ENCODE results near the gene EED. TPM values are rescaled to one million over a fixed set of nuclear protein-coding genes. Genes with fewer than 3 reads are reported as not detected.
"Not testable (repeated sequence)": the region's sequence is repeated elsewhere in the genome, so short reads cannot be mapped to it uniquely, and the experiment has no call there.

EED gene
- total RNA-seq, 2 experiments from 2014 or later: 44.8 to 48.3 TPM

DNA sequence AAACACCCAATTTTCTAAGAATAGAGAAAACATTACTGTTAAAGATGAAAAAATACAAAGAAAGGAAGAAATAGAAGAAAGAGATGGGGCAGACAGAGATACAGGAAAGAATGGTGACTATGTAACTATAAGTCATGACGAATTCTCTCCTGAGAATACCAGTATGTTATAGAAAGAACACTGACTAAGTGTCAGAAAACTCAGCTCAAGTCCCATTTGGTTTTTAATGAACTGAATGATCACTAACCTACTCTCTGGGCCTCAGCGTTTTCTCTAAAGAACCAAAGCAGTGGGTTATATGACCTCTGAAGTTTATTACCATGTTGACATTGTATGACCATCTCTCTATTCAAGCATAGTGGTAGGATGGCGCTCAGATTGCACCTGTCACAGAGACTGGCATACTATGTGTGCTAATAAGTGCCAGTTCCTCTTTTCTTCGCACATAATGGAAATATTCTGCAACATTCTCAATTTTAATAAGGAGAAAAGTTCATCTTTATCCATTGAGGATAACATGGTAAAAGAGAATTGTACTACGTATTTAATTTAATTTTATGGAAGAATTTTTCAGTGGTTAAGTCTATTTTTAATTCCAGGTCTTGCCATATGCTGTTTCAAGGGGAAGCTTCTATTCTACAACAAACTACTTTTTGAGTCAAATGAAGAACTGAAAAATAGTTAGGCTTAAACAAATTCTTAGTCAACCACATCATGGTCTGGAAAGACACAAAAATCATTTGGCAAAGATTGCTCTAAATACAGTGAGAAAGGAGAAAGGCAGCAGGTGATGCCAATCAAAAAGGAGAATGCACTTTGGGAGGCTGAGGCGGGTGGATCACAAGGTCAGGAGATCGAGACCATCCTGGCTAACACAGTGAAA lies 25.0 kb upstream of the EED start:
- ChIA-PET POLR2A (interaction anchor here (0.7 kb wide), 1 partner anchor 10 kb away, joined by 3 read pairs; no protein-coding TSS in a partner anchor), CTCF (interaction anchor here (0.7 to 3.0 kb wide), 19 partner anchors 9 to 395 kb away, joined by 3 to 31 read pairs (median 5); partner anchors contain the start of gene HIKESHI)
- Mint-ChIP-seq H3K27me3 (ENCODE audit: low read depth) (peaks cover 4% of the 10 kb centered on the region), H3K27ac (no peak overlapping the region), H3K4me3 (no peak overlapping the region), H3K4me1 (ENCODE audit: low read depth) (peaks cover 23% of the 10 kb centered on the region), H3K9me3 (ENCODE audit: insufficient read depth) (peaks cover 8% of the 10 kb centered on the region), H3K36me3 (ENCODE audit: low read depth) (peaks cover 3% of the 10 kb centered on the region)
- DNase-seq (no peak), ATAC-seq (no peak)

- ATAC-seq (no peak), DNase-seq (no peak)
- H3K36me3 Mint-ChIP-seq (ENCODE audit: low read depth): peaks cover 3% of the 10 kb centered on the region
- H3K9me3 Mint-ChIP-seq (ENCODE audit: insufficient read depth): peaks cover 9% of the 10 kb centered on the region
- CTCF ChIA-PET: interaction anchor here (0.9 to 3.2 kb wide), 6 partner anchors 13 to 179 kb away, joined by 3 to 19 read pairs (median 4); no protein-coding TSS in a partner anchor
- H3K4me1 Mint-ChIP-seq (ENCODE audit: low read depth): peaks cover 12% of the 10 kb centered on the region
- no peak overlapping the region for H3K4me3 Mint-ChIP-seq
- POLR2A ChIA-PET: no interaction called here
- H3K27ac Mint-ChIP-seq: no peak overlapping the region
- peaks cover 4% of the 10 kb centered on the region for H3K27me3 Mint-ChIP-seq (ENCODE audit: low read depth)
Observed at GRCh38 chr11:86220653-86221052, 23.9 kb upstream of the EED start.

- Mint-ChIP-seq H3K9me3 (ENCODE audit: insufficient read depth) (peaks cover 9% of the 10 kb centered on the region), H3K4me1 (ENCODE audit: low read depth) (peaks cover 11% of the 10 kb centered on the region), H3K4me3 (no peak overlapping the region), H3K36me3 (ENCODE audit: low read depth) (peaks cover 3% of the 10 kb centered on the region), H3K27me3 (ENCODE audit: low read depth) (peaks cover 4% of the 10 kb centered on the region), H3K27ac (no peak overlapping the region)
- ATAC-seq (no peak), DNase-seq (no peak)
- ChIA-PET CTCF (interaction anchor here (1.0 to 3.2 kb wide), 6 partner anchors 15 to 180 kb away, joined by 3 to 19 read pairs (median 6); no protein-coding TSS in a partner anchor), POLR2A (no interaction called here)
Observed at GRCh38 chr11:86222081-86222480, 22.5 kb upstream of the EED start.

GRCh38 chr11:86224575-86224974 lies 20.0 kb upstream of the EED start:
- H3K36me3 Mint-ChIP-seq (ENCODE audit: low read depth): not testable (repeated sequence)

GRCh38 chr11:86225344-86225743 lies 19.2 kb upstream of the EED start:
- H3K27me3 Mint-ChIP-seq (ENCODE audit: low read depth); H3K4me3 Mint-ChIP-seq; H3K36me3 Mint-ChIP-seq (ENCODE audit: low read depth); DNase-seq; H3K27ac Mint-ChIP-seq; H3K9me3 Mint-ChIP-seq (ENCODE audit: insufficient read depth); ATAC-seq; POLR2A ChIA-PET: not testable (repeated sequence)
- peaks cover 12% of the 10 kb centered on the region for H3K4me1 Mint-ChIP-seq (ENCODE audit: low read depth)
- CTCF ChIA-PET: interaction anchor here (1.3 to 1.6 kb wide), 2 partner anchors 158 to 177 kb away, joined by 3 read pairs; no protein-coding TSS in a partner anchor

More at GRCh38 chr11:86224575-86224974, 20.0 kb upstream of the EED start:
- POLR2A ChIA-PET; DNase-seq; H3K27ac Mint-ChIP-seq; H3K4me3 Mint-ChIP-seq; H3K27me3 Mint-ChIP-seq (ENCODE audit: low read depth); ATAC-seq; H3K4me1 Mint-ChIP-seq (ENCODE audit: low read depth); H3K9me3 Mint-ChIP-seq (ENCODE audit: insufficient read depth): not testable (repeated sequence)
- CTCF ChIA-PET: interaction anchor here (1.3 to 1.9 kb wide), 3 partner anchors 10 to 176 kb away, joined by 3 to 4 read pairs (median 3); no protein-coding TSS in a partner anchor

GRCh38 chr11:86228269-86229038 lies 16.1 kb upstream of the EED start:
- Mint-ChIP-seq H3K4me3 (no peak overlapping the region), H3K4me1 (ENCODE audit: low read depth) (peaks cover 13% of the 10 kb centered on the region), H3K9me3 (ENCODE audit: insufficient read depth) (peaks cover 4% of the 10 kb centered on the region), H3K36me3 (ENCODE audit: low read depth) (peaks cover 3% of the 10 kb centered on the region), H3K27ac (no peak overlapping the region), H3K27me3 (ENCODE audit: low read depth) (no peaks in the 10 kb centered on the region)
- POLR2A ChIA-PET: interaction anchor here (1.1 kb wide), 1 partner anchor 9 kb away, joined by 3 read pairs; no protein-coding TSS in a partner anchor
- ATAC-seq (no peak), DNase-seq (no peak)
- CTCF ChIA-PET: interaction anchor here (0.9 to 2.8 kb wide), 3 partner anchors 10 to 187 kb away, joined by 3 to 10 read pairs (median 8); no protein-coding TSS in a partner anchor

DNA sequence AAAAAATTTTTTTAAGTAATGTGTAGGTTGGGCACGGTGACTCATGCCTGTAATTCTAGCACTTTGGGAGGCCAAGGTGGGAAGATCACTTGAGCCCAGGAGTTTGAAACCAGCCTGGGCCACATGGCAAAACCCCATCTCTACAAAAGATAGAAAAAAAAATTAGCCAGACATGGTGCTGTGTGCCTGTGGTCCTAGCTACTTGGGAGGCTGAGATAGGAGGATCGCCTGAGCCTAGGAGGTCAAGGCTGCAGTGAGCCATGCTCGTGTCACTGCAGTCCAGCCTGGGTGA lies 15.6 kb upstream of the EED start:
- H3K4me1 Mint-ChIP-seq (ENCODE audit: low read depth): peaks cover 13% of the 10 kb centered on the region
- not testable (repeated sequence) for H3K4me3 Mint-ChIP-seq; H3K9me3 Mint-ChIP-seq (ENCODE audit: insufficient read depth); H3K27me3 Mint-ChIP-seq (ENCODE audit: low read depth); ATAC-seq; H3K27ac Mint-ChIP-seq; H3K36me3 Mint-ChIP-seq (ENCODE audit: low read depth); DNase-seq
- ChIA-PET CTCF (interaction anchor here (0.6 to 3.3 kb wide), 5 partner anchors 11 to 187 kb away, joined by 3 to 14 read pairs (median 8); partner anchors contain the start of gene EED), POLR2A (interaction anchor here (1.1 kb wide), 1 partner anchor 9 kb away, joined by 3 read pairs; no protein-coding TSS in a partner anchor)

- peaks cover 13% of the 10 kb centered on the region for H3K4me1 Mint-ChIP-seq (ENCODE audit: low read depth)
- no peaks in the 10 kb centered on the region for H3K9me3 Mint-ChIP-seq (ENCODE audit: insufficient read depth)
- no peak overlapping the region for H3K4me3 Mint-ChIP-seq
- H3K27me3 Mint-ChIP-seq (ENCODE audit: low read depth): no peaks in the 10 kb centered on the region
- no peak for DNase-seq
- H3K36me3 Mint-ChIP-seq (ENCODE audit: low read depth): no peaks in the 10 kb centered on the region
- ChIA-PET POLR2A (interaction anchor here (0.6 kb wide), 1 partner anchor 181 kb away, joined by 3 read pairs; no protein-coding TSS in a partner anchor), CTCF (interaction anchor here (1.2 to 3.3 kb wide), 6 partner anchors 12 to 189 kb away, joined by 3 to 14 read pairs (median 6); partner anchors contain the start of gene EED)
- no peak overlapping the region for H3K27ac Mint-ChIP-seq
- no peak for ATAC-seq
Observed at GRCh38 chr11:86230179-86230804, 14.3 kb upstream of the EED start.

DNA sequence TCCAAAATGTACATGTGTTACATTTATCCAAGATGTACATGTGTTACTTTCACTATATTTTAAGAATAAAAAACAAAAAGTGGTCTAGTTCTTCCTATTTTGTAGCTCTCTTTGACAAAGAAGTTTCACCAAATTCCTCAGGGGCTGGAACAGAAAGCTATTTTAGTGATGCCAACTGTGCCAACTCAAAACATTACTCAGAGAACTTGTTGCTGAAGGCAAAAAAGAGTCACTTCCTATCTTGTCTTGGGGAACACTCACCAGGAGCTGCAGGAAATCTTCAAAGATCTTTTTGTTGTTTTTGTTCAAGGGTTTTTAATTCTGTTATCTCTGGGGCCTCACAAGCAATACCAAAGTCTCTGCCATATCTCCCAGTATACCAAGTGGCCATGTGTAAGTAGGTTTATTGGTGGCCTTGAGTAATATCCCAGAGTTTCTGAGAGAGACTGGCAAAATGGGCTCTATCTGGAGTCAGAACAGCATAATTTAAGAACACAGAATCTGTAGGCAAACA lies 13.6 kb upstream of the EED start:
- H3K4me1 Mint-ChIP-seq (ENCODE audit: low read depth): peaks cover 13% of the 10 kb centered on the region
- no peak for DNase-seq
- no peak for ATAC-seq
- H3K27me3 Mint-ChIP-seq (ENCODE audit: low read depth): no peaks in the 10 kb centered on the region
- no peaks in the 10 kb centered on the region for H3K36me3 Mint-ChIP-seq (ENCODE audit: low read depth)
- CTCF ChIA-PET: interaction anchor here (1.2 to 3.3 kb wide), 7 partner anchors 11 to 376 kb away, joined by 3 to 14 read pairs (median 6); partner anchors contain the start of genes CCDC83 and EED
- no peaks in the 10 kb centered on the region for H3K9me3 Mint-ChIP-seq (ENCODE audit: insufficient read depth)
- H3K27ac Mint-ChIP-seq: no peak overlapping the region
- H3K4me3 Mint-ChIP-seq: no peak overlapping the region
- POLR2A ChIA-PET: no interaction called here

- H3K27me3 Mint-ChIP-seq (ENCODE audit: low read depth): no peaks in the 10 kb centered on the region
- H3K27ac Mint-ChIP-seq: no peak overlapping the region
- POLR2A ChIA-PET: no interaction called here
- H3K4me1 Mint-ChIP-seq (ENCODE audit: low read depth): peaks cover 13% of the 10 kb centered on the region
- ATAC-seq: no peak
- CTCF ChIA-PET: interaction anchor here (1.7 to 1.9 kb wide), 2 partner anchors 28 to 378 kb away, joined by 4 to 6 read pairs; partner anchors contain the start of gene CCDC83
- H3K4me3 Mint-ChIP-seq: no peak overlapping the region
- H3K36me3 Mint-ChIP-seq (ENCODE audit: low read depth): no peaks in the 10 kb centered on the region
- no peaks in the 10 kb centered on the region for H3K9me3 Mint-ChIP-seq (ENCODE audit: insufficient read depth)
- no peak for DNase-seq
Observed at GRCh38 chr11:86232556-86232955, 12.0 kb upstream of the EED start.

Data from activated CD8-positive, alpha-beta T cell treated with anti-CD3 and anti-CD28 coated beads, Interleukin-2, amount 10 ng/mL, durations not matched to agents 7 days and 5 days (primary cell).